Islet precursor cell (in vitro differentiated cells): ENCODE measurements around the gene DAB2.

Source experiments
- DNase-seq: peaks from one replicate; pipeline ENCODE4 v3.0.0-alpha.2; 2018

The DAB2 gene

GRCh38 chr5:39333104-39333503, 91.7 kb downstream of the DAB2 start:
- no peak for DNase-seq

GRCh38 chr5:39331861-39332381, 92.9 kb downstream of the DAB2 start:
- DNase-seq: no peak

GRCh38 chr5:39328731-39329130, 96.0 kb downstream of the DAB2 start:
- DNase-seq: no peak

GRCh38 chr5:39323542-39323941, 101.2 kb downstream of the DAB2 start:
- no peak for DNase-seq
